ENCODE data around the gene HOXD4.

DNA sequence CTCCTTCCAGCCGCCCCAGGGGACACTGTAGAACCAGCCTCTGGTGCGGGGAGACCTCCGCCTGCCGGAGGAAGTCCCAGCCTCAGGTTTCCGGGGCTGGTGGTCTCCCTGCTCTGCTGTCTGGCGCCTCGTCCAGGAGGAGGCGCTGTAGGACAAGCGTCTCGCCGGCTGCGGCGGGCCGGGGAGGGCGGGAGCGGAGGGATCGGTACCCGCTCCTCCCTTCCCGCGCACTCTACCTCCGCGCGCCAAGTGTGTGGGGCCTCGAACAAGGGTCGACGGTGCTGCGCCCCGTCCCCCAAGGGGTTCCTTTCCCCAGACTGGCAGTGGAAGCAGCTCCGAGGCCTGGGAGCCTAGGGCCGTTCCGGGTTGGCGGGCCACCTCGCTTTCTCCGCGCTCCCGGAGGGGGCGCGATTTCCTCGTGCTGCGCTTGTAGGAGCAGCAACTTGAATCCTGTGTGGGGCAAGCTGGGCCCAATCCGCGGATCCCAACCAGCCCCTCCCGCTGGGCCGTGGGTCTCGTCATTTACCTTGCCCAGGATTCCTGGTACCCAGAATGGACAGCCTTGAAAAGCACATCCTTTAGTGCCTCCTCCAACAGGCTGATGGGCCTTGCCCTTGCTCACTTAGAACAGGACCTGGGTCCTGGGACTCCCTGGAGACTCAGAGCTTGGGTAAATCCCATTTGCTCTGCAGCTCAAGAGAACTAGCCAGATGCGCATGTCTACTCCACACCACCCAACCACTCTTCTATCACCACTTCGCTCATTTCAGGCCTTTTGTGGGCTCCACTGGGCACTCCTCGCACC is 10.6 kb upstream of the HOXD4 start:
- TF ChIP-seq POLR2AphosphoS5 (IDR thresholded peaks at IDR 0.05) (no peak), EP300 (IDR thresholded peaks at IDR 0.05) (no peak)
- TF ChIP-seq, protein P1, sequence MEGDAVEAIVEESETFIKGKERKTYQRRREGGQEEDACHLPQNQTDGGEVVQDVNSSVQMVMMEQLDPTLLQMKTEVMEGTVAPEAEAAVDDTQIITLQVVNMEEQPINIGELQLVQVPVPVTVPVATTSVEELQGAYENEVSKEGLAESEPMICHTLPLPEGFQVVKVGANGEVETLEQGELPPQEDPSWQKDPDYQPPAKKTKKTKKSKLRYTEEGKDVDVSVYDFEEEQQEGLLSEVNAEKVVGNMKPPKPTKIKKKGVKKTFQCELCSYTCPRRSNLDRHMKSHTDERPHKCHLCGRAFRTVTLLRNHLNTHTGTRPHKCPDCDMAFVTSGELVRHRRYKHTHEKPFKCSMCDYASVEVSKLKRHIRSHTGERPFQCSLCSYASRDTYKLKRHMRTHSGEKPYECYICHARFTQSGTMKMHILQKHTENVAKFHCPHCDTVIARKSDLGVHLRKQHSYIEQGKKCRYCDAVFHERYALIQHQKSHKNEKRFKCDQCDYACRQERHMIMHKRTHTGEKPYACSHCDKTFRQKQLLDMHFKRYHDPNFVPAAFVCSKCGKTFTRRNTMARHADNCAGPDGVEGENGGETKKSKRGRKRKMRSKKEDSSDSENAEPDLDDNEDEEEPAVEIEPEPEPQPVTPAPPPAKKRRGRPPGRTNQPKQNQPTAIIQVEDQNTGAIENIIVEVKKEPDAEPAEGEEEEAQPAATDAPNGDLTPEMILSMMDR (IDR thresholded peaks at IDR 0.05) = peak; percentile 75 to 96 (median 90)
